ENCODE results near the gene CYB561.

Gene CYB561

DNA sequence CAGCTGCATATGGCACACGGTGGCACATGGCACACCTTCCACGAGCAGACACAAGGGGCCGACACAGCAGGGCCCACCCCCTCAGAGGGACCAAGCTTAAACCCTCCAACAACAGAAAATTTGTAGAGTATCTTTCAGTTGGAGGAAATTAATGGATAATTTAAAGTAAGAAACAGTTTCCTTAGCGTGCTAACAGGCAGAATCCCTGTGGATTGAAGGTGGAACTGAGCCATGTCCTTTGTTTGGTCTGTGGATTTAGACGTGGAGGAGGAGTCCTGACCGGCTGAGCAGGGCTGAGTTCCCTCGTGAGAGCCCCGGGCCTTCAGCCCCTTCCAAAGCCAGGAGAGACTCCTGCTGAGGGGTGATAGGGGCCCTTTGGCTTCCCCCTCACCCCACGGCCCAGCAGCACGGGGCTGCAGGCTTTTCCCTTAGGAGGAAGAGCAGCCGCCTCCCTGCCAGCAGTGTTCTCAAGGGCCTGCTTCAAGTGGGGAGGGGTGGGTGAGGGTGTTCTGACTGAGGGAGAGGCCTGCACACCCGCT is 1.4 kb upstream of the CYB561 start:
- no peak for DNase-seq

DNA sequence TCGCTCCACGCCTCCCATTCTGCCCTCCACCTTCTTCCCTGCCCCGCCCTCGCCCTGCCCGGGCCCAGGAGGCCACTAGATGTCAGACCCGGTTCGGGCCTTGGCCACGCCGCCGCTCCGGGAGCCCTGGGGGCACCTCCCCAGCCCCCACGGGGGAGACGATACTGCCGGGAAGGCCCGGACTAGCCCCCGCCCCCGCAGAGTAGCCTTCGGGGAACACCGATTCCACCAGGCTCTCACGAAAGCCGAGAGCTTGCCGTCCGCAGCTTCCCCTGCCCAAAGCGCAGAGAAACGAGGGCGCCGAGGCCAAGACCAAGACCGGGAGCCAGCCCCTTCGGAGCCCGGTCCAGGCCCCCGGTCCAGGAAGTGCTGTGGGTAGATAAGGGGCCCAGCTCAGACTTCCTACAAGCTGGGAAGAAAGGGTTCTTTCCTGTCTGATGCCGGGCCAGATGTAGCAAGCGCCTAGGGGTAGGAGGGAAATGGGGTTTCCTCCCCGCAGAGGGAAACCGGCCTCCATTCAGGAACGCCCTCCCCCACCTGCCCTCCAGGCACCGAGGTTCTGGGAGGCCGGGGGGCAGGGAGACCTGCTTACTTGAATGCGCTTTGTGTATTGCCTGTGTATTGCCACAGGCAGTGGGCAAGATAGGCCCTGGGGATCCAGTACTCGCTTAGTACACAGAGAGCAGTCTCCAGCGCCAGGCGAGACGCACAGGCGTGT is 806 bp upstream of the CYB561 start:
- peak; percentile 48 for DNase-seq

DNA sequence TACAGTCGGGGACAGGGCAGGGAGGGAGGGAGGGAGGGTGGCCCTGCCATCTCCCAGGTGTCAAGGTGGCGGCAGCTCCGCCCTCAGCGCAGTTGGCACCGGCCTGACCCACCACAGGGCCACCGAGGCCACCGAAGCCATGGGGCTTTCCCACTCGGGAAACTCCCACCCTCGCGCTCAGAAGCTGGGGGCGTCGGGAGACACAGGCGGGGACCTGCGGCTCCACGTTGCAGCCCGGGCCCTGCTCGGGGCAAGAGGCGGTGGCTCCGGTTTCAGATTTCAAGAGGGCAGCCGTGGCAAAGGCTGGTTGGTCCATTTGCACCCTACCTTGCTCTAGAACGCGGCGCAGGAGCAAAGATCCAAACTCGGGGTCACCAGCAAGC is 544 bp downstream of the CYB561 start:
- DNase-seq, result peak; percentile 75

DNA sequence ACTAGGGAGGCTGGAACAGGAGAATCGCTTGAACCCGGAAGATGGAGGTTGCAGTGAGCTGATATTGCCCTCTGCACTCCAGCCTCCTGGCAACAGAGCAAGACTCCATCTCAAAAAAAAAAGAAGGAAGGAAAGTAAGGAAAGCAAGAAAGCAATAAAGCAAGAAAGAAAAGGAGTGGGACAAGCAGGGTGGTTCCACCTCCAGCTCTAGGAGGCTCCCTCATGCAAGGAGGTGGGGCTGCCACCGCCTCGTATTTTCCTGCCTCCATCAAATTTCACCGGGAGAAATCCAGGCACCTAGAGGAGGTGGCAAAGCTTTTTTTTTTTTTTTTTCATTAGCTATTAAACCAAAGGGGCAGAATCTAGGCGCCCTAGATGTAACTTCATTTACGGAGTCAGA is 1.0 kb downstream of the CYB561 start:
- no peak for DNase-seq

DNA sequence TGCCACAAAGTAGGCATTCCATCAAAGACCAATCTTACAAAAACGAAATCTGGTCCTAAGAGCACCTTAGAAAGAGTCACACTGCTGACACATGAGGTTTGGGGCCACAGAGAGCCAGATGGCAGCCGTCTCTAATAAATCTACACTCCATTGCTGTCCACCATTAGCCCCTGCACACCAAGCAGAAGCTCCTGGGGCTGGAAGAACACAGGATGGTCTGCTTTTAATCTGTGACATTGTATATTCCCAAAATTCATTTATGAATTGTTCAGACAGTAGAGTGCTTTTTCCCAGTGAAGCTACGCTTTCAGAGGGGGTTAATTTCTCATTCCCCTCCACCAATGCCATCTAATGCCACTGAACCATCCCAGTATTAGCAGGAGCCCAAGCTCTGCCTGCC is 1.6 kb downstream of the CYB561 start:
- no peak for DNase-seq

DNA sequence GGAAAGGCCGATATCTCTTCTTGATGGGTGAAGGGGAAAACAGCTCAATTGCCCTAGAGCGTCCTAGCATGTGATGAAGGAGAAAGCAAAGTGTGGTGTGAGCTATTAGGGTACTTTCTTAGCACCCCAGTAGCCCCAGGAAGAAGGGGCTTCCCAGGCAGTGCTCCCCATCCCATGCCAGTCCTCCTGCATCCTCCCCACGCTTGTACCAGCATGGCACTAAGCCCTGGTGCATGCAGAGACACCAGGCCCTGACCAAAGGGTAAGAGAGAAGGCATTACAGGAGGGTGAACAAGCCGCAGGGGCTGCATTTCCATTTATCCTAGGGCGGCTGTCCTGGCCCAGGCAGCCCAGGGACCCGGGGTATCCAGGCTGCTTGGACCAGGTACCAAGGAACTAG is 3.1 kb downstream of the CYB561 start:
- DNase-seq, result no peak

DNA sequence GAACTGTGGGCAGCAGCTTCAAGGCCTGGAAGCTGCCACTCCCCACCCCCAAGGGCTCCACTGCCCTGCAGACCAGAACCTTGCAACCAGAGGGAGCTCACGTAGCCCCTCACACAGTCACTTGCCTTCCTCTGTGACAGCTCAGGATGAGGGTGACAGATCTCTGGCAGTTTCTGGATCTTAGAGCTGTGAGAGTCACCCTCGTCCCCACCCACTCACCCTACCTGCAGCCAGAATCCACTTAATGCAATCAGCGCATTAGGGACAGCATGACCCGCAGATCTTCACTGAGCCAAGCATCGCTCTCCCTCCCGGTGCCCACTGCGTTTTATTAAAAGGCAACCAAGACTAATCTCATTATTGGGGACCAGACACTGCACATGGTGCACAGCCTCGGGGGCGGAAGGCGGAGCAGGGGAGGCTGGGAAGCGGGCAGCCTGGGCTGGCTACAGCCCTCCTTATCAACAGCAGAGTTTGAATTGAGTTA is 3.5 kb downstream of the CYB561 start:
- no peak for DNase-seq

DNA sequence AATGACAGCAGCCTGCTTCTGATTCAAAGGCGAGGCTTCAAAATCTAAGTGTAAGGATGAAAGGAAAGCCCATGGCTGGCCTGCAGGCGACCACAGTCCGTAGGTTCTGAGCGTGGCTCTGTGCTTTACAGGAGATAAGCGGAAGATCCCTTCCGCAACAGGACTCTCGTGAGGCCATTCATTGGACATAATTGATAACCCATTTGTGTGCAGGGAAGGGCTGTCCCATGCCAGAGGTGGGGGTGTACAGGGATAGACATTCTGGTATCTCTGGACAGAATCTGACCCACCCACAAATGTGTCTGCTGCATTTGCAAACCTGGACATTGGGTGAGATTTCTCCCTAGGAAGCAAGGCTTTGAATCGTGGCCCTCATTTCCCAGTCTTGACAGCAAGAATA is 4.0 kb downstream of the CYB561 start:
- DNase-seq, result no peak

DNA sequence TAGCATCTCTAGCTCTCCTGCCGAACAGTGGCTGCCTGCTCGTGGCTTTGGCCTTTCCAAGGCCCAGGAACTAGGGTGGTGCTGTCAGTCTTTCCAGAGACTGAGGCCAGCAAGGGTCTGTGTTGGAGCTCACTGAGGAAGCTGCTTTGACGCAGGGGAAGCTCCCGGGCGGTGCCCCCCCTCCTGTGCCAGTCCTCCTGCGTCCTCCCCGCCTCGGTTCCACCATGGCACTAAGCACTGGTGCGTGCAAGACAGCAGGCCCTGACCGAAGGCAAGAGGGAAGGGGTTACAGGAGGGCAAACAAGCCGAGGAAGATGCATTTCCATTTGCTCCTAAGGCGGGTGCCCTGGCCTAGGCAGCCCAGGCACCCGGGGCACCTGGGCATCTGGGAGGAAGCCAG is 4.5 kb downstream of the CYB561 start:
- no peak for DNase-seq

DNA sequence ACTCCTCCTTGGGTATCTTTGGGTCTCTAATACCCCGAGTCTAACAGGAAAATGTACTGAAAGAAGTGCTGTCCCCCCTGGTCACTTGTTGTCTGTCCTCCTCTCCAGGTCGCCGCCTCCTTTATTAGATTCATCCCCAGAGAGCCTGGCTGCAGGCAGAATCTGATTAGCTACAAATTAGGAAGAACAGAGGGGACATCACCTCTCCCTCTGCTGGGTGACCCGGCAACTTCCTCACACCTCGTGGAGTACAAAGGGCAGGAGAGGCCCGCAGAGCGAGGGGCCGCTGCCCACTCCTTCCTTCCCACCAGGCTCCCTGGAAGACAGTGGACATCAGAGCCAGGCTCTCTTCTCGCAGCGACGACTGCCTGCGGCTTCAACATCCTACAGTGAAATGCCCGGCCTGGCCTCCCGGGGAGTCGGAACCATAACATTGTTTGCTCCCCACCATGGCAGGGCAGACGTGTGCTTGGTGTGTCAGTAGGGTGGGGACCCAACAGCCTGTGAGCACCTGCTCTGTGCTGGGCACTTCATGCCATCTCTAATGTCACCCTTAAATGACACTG is 5.3 kb downstream of the CYB561 start:
- no peak for DNase-seq

DNA sequence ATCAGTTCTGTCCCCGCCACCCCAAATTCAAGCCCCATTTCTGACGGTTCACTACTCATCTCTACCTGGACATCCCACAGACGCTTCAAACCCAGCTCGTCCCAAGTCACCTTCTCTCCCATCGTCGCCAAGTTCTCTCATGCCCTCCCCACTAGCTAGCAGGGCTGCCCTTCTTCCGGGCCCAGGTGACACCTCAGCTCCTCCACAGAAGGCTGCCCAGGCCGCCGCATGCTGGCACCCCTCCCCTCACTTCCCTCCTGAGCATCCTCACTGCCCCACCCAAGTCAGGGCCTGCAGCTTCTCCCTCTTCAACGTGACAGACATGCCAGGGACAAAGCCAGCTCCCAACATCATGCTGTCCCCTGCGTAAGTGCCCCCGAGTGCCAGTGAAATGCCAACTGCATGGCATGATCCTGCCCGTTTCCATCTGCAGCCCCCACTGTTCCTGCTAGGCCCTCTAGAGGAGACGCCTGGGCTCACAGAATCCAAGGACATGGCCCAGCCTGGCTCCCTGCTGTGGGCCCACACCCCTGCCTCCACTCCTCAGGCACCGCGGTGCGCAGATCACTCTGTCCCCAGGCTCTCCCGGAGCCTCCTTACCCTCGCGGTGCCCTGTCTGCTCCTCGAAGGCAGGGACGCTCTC is 5.9 kb downstream of the CYB561 start:
- DNase-seq, result no peak

DNA sequence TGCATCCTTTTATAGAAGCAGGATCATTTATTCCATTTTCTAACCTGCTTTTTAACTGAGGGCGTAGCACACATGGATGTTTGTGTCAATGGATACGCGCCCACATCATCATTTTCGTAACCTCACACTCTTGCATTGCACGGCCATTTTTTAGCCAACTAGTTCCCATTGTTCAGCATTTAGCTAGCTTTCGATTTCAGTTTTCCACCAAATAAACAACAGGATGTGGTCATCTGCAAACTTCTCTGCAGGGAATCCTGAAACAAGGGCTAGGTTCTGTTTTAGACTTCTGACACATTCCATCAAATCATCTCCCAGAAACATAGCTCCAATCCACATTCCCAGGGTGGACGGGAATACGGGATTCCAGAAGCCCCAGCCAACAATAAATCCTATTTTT is 6.4 kb downstream of the CYB561 start:
- no peak for DNase-seq

DNA sequence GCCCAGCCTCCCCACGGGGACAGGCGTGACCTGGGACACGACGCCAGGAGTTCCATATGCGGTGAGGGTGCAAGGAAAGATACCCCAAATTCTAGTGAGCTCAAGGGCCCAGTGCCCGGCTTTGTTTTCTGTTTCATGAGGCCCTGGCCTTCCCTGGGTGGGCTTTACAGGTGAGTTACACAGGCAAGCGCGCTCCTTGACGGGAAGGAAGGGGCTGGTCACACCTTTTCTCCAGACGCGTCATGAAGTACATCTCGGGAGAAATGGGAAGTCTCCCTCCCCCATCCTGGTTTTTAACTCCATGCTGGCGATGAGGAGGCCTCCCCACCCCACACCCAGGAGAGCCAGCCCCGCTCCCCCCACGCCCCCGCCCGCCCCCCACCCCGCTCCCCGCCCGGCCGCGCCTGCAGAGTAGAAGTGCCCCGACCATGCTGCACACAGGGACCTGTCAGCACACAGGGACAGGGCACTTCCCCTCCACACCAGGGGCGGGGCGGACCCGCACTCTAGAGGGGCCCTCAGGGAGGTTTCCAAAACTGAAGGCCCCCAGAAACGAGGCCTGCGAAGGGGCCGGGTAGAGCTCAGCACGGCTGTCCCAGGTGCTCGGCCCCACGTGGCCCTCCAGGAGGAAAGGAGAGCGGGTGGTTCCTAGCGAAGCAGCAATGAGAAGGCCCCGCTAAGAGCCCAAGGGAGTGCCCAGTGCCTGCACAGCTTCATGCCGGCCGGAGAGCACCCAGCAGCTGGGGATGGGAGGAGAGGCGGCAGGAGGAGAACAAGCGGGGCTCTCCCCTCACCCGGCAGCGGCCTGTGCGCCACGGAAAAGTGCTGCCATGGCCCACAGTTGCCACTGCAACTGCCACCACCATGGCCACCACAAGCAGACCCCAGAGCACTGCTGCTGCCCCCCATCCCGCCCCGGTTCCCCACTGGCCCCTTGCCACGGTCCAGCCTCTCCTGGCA is 7.7 kb downstream of the CYB561 start:
- DNase-seq, result no peak

DNA sequence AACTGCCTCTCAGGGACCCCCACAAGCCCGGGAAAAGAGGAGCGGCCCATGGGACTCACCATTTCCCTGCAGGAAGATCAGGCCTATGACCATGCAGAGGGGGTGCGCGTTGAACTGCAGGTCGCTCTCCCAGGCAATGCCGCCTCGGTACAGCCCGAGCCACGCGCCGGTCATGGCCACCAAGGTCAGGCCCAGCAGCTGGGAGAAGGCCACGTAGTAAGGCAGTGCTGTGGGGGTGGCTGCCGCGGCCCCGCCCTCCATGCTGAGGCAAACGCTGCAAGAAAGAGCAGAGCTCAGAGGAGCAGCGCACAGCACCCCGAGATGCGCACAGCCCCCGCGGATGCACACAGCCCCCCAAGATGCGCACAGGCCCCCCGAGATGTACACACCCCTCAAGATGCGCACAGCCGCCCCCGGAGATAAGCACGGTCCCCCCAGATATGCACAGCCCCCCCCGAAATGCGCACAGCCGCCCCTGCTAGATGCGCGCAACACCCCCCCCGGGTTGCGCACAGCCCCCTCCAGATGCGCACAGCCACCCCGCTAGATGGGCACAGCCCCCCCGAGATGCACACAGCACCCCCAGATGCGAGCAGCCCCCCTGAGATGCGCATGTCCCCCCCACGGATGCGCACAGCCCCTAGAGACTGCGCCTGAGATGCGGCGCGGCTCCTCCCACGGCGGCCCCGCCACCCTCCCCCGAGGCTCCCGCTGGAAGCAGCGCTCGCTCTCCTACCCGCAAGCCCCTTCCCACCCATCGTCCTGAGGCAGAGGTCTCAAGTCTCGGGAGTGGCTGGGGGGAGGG is 8.6 kb downstream of the CYB561 start:
- DNase-seq, result no peak

DNA sequence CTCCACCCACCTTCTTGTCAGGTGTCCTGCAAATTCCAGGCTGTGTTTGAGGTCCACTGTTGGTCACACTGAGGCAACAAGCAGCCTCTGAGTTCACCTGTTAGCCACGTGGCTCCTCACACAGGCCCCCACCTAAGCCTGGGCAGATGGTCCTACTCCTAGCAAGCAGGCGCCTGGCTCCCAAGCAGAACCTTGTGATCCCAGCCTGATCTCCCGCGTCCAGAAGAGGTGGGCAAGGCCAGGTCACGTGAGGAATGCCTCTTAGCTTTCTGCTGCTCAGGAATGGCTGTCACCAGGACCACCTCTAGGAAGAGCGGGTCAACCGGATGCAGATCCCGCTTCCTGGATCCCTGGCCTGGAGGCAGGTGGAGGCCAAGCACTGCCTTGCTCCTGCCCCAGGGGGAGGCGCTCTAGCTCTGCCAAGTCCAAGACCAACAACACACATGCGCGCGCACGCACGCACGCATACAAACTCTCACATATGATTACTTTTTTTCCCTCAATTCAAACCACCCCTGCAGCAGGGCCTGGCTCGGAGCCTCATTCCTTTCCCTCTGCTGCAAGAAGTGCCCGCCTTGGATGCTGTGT is 9.5 kb downstream of the CYB561 start:
- DNase-seq, result no peak

DNA sequence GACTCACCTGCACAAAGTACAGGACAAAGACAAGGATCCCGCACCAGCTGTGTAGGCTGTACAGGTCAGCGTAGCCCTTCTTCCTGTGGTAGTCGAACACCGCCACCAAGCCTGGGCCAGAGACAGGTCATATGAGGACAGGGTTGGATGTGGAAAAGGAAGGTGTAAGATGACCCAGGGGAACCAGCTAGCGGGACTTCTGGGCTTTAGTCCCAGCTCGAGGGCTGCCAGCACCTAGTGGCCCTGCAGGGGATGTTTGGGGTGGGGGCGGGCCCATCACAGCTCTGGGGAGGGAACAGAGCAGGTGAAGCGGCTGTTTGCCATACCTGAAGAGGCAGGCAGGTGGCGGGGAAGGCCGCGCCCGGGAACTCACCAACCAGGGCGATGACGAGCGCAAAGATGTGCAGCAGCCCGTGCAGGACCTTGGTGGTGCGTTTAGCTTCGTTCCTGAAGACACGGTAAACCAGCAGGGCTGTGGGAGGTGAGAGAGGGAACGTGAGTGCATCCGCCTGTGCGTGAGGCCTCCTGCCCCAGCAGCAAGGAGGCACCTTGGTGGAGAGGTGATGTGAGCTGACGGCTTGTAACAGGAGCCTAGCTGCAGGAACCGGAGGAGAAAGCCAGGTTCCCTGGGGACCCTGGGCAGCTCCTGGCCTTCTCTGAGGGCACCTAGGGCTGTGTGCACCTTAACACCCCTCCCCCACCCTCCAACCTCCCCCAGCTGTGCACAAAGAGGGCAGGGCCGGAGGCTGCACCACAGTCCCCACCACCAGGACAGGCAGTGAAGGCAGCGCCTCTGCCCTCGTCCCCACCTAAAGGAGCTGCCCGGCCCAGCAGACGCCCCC is 10.2 kb downstream of the CYB561 start:
- no peak for DNase-seq

DNA sequence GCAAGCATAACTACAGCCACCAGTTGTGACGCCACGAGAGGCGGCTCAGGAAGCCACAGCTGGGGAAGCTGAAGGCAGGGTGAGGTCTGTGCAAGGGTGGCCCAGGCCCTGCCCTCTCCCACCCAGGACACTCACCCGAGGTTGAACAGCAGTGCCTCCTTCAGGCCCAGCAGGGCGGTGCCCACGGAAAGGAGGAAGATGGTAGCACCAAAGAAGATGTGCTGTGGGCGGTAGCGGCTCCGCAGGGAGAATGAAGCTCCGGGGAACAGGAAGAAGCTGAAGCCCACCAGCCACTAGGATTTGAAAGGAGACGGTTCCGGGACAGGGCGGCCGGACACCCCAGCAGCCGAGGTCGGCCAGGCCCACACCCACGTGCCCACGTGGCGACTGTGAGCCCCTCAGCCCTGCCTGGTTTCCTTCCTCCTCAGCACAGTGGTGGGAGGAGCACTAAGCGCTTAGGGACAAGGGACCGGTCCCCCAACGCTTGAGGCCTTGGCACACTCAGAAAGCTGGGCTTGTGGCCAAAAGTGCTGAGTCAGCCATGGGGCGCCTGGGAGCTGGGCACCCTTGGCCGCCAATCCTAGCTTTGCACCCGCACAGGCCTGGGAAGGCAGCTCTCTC is 11.0 kb downstream of the CYB561 start:
- DNase-seq, result no peak

DNA sequence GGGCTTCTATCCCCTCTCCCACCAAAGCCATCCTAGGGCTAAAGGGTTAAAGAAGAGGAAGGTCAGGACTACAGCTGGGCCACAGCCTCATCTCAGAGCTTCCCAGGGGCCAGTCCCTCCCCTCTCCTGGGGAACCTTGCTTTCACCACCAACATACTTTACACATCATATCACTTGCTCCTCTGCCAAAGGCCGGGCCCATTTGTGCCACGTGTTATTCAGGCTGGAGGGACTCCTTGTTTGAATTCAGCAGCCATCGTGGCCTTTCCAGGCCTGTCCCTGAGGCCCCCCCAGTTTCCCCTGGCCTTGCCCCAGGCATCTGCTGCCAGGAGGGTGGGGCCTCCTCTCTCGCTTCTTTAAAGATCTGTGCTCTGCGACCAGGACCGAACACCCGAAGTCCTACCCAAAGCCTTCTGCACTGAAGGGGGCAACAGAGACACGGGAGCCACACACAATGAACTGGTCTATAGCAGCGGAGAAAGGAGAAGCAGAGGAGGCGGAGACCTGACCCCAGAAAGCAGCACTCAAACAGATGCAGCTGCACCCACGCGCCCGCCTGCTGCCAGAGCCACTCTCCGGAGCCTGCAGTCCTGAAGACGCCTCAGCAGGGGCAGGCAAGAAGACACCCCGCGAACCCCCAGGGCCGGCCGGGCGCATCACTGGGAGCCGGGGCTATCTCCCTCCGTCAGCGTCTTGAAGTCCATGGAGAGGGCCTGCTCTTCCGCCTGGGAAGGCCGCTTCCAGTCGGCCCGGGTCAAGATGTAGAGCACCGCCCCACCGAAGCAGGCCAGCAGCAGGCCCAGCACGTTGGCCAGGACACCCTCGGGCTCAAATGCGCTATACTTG is 12.1 kb downstream of the CYB561 start:
- DNase-seq, result no peak

All from activated CD8-positive, alpha-beta memory T cell treated with anti-CD3 and anti-CD28 coated beads, Interleukin-2, amount 50 U/mL, for 4 hours (primary cell).